RWPE2 (cell line): ENCODE measurements around the gene SDK2.

Experiments
- ATAC-seq: fragments of 200-7000 bp; cut with Tn5 transposase; 3 replicates; pipeline ENCODE4 v1.9.1; 2021; ENCODE audit warnings: low read depth
- DNase-seq: peaks from one replicate; pipeline ENCODE4 v3.0.0-alpha.2; 2020; ENCODE audit warnings: low spot score
- H3K27ac ChIP-seq: fragments of 450-650 bp; 2 replicates; pipeline ENCODE4 v1.5.1; 2017; ENCODE audit warnings: mild to moderate bottlenecking; ENCODE audit not compliant: poor library complexity, severe bottlenecking
- H3K27me3 ChIP-seq: fragments of 250-450 bp; sonication (Bioruptor Pico); 2 replicates; pipeline ENCODE4 v1.5.1; 2021; ENCODE audit warnings: mild to moderate bottlenecking, moderate library complexity; ENCODE audit not compliant: insufficient read depth, poor library complexity, severe bottlenecking
- H3K36me3 ChIP-seq: fragments of 250-450 bp; sonication (Bioruptor Pico); 2 replicates; pipeline ENCODE4 v1.5.1; 2020; ENCODE audit warnings: low read depth, mild to moderate bottlenecking, moderate library complexity
- H3K4me1 ChIP-seq: fragments of 250-450 bp; sonication (Bioruptor Pico); 2 replicates; pipeline ENCODE4 v1.5.1; 2021; ENCODE audit warnings: mild to moderate bottlenecking, moderate library complexity; ENCODE audit not compliant: insufficient read depth, poor library complexity, severe bottlenecking
- H3K4me3 ChIP-seq: fragments of 250-450 bp; sonication (Bioruptor Pico); 2 replicates; pipeline ENCODE4 v1.5.1; 2021; ENCODE audit warnings: mild to moderate bottlenecking, moderate library complexity; ENCODE audit not compliant: severe bottlenecking
- H3K9me3 ChIP-seq: fragments of 250-450 bp; sonication (Bioruptor Pico); 2 replicates; pipeline ENCODE4 v1.5.1; 2021; ENCODE audit warnings: mild to moderate bottlenecking, moderate library complexity; ENCODE audit not compliant: severe bottlenecking
- TF ChIP-seq, protein P1 (sequence below): fragments of 450-650 bp; IDR thresholded peaks from one replicate; pipeline ENCODE4 v1.5.1; 2017; ENCODE audit warnings: mild to moderate bottlenecking, moderate library complexity; ENCODE audit not compliant: poor library complexity, severe bottlenecking

SDK2 gene

DNA sequence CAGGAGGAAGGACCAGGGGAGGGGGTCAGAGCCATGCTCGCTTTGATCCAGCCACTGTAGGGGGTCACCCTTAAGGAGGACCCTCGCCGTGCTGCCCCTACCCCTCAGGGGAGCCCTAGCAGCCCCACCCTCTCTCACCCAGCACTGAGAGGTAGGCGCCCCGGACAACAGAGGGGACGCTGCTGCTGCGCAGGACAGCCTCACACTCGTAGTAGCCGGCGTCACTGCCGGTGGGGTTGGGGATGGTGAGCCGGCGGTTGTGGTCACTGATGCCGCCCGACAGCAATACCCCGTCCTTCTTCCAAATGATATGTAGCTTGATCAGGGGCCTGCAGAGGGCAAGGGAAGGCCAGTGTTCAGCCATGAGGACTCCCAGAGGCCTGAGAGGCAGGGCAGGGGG lies 206.4 kb downstream of the SDK2 start:
- no peak overlapping the region for H3K4me3 ChIP-seq
- H3K36me3 ChIP-seq: no peaks in the 10 kb centered on the region
- TF ChIP-seq, protein P1, sequence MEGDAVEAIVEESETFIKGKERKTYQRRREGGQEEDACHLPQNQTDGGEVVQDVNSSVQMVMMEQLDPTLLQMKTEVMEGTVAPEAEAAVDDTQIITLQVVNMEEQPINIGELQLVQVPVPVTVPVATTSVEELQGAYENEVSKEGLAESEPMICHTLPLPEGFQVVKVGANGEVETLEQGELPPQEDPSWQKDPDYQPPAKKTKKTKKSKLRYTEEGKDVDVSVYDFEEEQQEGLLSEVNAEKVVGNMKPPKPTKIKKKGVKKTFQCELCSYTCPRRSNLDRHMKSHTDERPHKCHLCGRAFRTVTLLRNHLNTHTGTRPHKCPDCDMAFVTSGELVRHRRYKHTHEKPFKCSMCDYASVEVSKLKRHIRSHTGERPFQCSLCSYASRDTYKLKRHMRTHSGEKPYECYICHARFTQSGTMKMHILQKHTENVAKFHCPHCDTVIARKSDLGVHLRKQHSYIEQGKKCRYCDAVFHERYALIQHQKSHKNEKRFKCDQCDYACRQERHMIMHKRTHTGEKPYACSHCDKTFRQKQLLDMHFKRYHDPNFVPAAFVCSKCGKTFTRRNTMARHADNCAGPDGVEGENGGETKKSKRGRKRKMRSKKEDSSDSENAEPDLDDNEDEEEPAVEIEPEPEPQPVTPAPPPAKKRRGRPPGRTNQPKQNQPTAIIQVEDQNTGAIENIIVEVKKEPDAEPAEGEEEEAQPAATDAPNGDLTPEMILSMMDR: no peak
- no peaks in the 10 kb centered on the region for H3K9me3 ChIP-seq
- DNase-seq: no peak
- no peak for ATAC-seq
- H3K27me3 ChIP-seq: no peaks in the 10 kb centered on the region
- H3K4me1 ChIP-seq: peaks cover 5% of the 10 kb centered on the region
- H3K27ac ChIP-seq: no peak overlapping the region

DNA sequence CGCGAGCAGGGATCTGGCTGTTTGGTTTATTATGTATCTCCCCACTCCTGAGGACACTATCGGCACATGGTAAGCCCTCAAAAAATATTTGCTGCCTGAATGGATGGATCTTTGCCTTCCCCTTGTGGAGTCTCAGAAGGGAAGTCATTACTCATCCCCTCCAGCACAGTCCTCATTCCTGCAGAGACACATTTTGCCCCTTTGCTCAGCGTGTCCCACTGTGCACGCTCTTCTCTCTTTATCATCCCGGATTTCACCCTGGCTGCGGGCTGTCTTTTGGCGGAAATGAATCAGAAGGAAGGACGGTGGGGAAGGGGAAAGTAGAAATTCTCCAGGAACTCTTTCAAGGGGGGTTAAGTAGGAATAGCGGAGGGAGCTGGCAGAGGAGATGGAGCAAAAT lies 207.3 kb downstream of the SDK2 start:
- Histone ChIP-seq H3K9me3 (no peaks in the 10 kb centered on the region), H3K27me3 (no peaks in the 10 kb centered on the region), H3K4me1 (peaks cover 5% of the 10 kb centered on the region), H3K4me3 (no peak overlapping the region), H3K27ac (no peak overlapping the region), H3K36me3 (no peaks in the 10 kb centered on the region)
- no peak for DNase-seq
- peak; percentile 47; the same call in 1 of the 3 replicates for ATAC-seq
- TF ChIP-seq, protein P1: no peak

DNA sequence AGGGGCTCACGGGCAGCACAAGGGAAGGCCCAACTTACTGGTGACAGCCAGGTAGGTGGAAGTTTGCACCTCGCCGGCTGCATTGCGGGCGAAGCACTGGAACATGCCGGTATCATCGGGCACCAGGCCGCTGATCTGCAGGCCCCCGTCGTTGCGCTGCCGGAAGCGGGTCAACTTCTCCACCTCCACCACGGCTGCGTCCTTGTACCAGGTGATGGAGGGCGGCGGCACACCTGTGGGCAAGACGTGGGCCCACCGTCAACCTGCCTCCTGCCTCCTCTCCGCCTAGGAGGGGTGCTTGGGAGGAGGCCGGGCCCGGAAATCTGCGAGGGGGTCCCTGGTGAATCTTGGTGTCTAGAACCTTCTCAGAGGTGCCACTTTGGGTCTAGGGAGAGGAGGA lies 208.8 kb downstream of the SDK2 start:
- Histone ChIP-seq H3K4me1 (peaks cover 5% of the 10 kb centered on the region), H3K9me3 (no peaks in the 10 kb centered on the region), H3K27ac (no peak overlapping the region), H3K4me3 (no peak overlapping the region), H3K36me3 (no peaks in the 10 kb centered on the region), H3K27me3 (no peaks in the 10 kb centered on the region)
- no peak for DNase-seq
- TF ChIP-seq, protein P1: no peak
- no peak for ATAC-seq

DNA sequence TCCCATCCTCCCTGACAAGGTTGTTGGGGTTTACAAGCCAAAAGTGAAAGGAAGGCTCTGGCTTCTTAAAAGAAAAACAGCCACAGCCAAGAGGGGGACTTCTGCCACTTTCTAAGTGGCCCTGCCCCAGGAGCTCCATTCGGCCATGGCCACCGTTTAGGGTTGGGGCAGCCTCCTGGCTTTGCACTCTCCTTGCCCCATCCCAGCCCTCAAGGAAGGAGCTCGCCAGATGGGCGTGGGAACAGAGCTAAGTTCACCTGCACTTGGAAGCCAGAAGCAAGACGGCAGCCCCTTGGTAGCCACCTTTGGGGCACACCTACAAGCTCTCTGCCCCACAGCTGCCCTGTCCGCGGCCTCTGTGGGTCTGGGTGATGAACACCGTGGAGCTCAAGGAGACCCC lies 210.1 kb downstream of the SDK2 start:
- TF ChIP-seq, protein P1: no peak
- H3K4me3 ChIP-seq: no peak overlapping the region
- no peak for ATAC-seq
- H3K9me3 ChIP-seq: no peaks in the 10 kb centered on the region
- no peak overlapping the region for H3K27ac ChIP-seq
- no peaks in the 10 kb centered on the region for H3K36me3 ChIP-seq
- H3K4me1 ChIP-seq: peaks cover 5% of the 10 kb centered on the region
- H3K27me3 ChIP-seq: no peaks in the 10 kb centered on the region
- DNase-seq: no peak

DNA sequence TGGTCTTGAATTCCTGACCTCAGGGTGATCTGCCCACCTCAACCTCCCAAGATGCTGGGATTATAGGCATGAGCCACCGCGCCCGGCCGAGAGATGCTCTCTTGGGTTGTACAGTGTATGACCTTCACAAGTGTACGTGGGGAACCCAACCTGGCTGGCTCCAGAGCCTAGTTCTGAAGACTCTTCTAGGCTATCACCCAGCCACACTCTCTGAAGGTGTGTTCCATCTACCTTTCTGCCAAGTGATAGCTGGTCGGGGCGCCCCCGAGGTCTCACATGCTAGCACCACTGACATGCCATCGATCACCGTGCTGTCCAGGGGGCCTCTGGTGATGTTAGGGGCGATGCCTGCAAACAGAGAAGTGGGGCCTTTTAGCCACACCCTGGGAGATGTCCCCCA lies 210.7 kb downstream of the SDK2 start:
- H3K4me3 ChIP-seq: no peak overlapping the region
- no peaks in the 10 kb centered on the region for H3K27me3 ChIP-seq
- peaks cover 5% of the 10 kb centered on the region for H3K4me1 ChIP-seq
- ATAC-seq (no peak), DNase-seq (no peak)
- TF ChIP-seq, protein P1: no peak
- no peaks in the 10 kb centered on the region for H3K36me3 ChIP-seq
- H3K27ac ChIP-seq: no peak overlapping the region
- no peaks in the 10 kb centered on the region for H3K9me3 ChIP-seq
